Transverse colon (tissue), 3 donors: ENCODE data around the gene CXCR1.

Experiments
- CTCF ChIP-seq, 5 experiments: fragments of 200-600 bp in 3 of 5; fragments of 450-650 bp in 2 of 5; sonication (generic) in 3 of 5; IDR thresholded peaks; 1 replicate in 2 of 5; 2 replicates in 3 of 5; pipeline ENCODE4 v1.5.1; 2016 to 2017; ENCODE audit warnings: antibody characterized with exemption in 5 of 5, inconsistent platforms in 3 of 5, mild to moderate bottlenecking in 2 of 5, moderate library complexity in 1 of 5
- EP300 ChIP-seq: sonication (generic); formaldehyde crosslinking; IDR thresholded peaks from one replicate; pipeline ENCODE4 v1.6.1; 2017; ENCODE audit warnings: antibody characterized with exemption, low read depth
- POLR2A ChIP-seq: fragments of 450-650 bp; IDR thresholded peaks from one replicate; pipeline ENCODE4 v1.6.1; 2016; ENCODE audit warnings: antibody characterized with exemption, mild to moderate bottlenecking, moderate library complexity

- TF ChIP-seq CTCF (IDR thresholded peaks at IDR 0.05) (no peak), POLR2A (no peak), EP300 (no peak)
These were observed 10.7 kb downstream of the CXCR1 start for GRCh38 chr2:218155953-218156479.
